ENCODE data around the gene AKR7A3.
A peak's percentile ranks its signal among the peaks of the same experiment; 100 is the strongest.
"Not testable (repeated sequence)": the region's sequence is repeated elsewhere in the genome, so short reads cannot be mapped to it uniquely, and the experiment has no call there.

Gene AKR7A3

DNA sequence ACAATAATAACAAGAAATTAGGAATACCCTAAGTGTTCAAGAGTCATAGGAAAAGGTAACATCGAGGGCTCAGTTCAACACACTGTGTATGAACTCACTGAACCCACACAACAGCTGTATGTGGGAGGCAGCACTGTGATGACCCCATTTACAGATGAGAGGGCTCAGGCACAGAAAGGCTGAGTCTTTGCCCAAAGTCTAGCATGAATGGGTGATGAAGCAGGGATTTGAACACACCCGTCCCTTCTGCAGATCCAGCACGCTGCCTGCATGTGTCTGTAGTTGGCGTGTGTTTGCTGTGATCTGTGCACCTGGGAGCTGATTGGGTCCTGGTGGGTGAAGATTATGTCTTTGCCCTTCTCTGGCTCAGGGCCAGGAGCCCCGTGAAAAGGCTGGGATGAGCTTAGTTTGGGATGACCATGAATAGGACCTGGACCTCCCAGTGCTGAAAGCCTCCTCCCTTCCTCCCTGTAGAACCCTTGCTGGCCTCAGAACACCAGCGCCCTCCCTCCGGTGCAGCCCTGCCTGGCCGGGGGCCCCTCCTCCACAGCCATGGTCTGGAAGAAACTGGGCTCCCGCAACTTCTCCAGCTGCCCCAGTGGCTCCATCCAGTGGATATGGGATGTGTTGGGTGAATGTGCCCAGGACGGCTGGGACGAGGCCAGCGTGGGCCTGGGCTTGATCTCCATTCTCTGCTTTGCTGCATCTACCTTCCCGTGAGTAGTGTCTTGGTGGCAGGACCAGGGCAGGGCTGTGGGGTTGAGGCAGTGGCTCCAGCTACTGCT is 28.7 kb upstream of the AKR7A3 start:
- peak in 1 of 2 donors; percentile 24 for DNase-seq

DNA sequence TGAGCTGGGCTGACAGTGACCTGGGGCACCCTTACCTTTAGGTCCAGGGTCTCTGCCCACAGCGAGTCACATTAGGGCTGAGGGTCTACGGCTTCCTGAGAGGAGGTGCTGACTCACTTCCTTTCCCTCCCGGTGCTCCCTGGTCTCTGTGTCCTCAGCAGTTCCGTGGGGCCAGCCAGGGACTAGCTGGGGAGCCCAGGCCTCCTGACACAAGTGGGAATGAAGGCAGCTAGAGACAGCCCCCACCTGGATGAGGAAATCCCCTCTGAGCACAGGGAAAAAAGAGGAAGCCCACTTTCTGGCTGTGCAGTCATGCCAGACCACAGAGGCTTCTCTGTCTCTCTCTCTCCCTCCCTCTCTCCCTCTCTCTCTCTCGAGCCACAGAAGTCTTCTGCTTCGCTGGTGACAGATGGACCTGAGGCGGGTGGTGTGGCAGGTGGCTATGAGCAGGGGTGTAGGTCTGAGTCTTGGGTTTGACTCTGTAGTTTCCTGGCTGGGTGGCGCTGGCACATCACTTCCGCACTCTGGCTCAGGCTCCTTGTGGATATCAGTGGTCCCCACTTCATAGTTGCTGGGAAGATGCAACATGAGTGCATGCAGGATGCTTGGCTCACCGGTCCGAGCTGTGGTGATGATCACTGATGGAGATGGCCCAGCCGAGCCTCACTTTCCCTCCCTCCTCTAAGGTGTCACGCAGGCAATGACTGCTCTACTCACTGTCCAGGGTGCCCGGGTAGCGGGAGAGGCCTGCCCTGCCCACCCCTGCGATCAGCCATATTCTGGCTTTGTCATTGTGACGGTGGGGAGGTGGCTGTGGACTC is 27.0 kb upstream of the AKR7A3 start:
- DNase-seq: peak; percentile 68 to 76

DNA sequence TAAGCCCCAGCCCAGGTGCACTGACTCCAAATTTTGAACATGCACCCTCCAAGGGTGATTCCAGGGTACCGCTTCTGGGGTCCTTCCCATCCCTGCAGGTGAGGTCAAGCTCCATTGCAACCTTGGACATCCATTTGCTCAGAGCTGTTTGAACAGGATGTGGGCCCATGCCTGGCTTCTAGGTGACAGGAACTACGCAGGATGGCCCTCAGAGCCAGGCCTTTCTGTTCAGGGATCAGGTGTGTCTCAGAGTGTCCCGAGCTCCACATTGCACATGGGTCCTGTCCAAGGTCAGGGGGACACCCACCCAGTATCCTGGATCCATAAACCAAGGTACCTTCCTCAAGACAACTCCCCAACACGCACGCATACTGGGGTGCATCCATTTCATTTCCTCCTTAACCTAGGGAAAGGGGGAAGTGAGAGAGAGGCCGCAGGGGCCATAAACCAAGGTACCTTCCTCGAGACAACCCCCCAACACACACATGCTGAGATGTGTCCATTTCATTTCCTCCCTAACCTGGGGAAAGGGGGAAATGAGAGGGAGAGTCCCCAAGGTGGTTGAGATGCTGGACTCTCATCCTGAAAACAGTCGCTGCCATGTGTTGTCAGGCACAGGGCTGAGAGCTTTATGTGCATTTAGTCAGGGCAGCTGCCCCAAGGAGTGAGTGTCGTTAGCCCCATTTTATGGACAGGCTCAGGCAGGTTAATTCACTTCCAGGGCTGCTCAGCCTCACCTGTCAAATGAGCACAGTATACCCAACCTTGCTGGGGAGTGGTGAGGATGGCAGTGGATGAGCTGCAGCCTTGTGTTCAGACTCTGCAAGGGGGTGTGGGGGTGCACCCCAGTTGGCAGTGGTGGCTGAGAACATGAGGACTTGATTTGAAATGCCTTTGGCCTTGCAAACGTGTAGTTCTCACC is 25.7 kb upstream of the AKR7A3 start:
- DNase-seq: no peak

DNA sequence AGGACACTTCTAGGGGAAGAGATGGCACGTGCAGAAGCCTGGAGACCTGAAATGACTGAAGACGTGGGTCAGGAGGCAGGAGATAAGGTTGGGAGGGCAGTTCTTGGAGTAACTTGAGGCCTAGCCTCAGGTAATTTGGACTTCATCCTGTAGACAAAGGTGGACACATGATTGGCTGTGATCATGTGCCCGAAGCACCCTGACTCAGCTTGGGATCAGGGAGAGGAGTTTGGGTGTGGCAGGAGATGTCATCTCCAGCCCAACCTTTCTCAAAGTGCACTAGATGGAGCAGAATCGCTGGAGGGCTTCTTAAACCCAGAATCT is 25.0 kb upstream of the AKR7A3 start:
- no peak for DNase-seq

DNA sequence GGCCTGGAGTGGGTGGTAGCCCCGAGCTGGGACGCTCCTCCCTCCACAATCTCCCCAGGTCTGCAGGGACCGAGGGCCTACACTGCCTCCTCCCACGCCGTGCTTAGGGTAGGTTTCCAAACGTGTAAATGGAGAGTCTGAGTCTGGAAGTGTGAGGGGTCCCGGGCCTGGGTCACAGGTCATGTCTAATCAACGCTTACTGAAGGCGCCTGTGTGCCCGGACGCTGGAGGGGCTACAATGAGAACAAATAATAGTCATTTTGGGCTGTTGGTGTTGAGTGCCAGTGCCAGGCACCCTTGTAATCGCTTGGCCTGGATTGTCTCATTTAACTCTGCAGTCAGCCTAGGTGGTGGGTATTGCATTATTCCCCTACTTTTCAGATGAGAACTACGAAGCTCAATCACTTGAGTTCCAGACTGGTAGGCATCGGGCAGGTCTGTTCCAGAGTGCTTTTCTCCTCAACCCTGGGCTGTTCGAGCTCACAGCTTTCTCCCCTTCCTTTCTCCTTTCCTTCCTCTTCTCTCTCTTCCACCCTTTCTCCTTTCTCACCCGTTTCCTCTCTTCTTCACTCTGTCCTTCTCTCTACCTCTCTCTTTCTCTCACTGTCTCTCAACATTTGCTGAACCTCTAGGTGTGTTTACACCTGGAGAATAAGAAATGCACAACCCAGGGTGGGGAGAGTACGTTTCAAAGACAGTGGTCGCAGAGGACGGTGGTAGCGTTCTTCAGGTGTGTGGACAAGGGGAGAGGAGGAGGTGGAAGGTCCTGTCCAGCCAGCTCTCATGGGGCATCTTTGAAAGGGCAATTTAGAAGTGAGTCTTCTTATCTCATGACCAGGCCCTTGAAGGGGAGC is 24.4 kb upstream of the AKR7A3 start:
- DNase-seq: peak; percentile 61 to 77

DNA sequence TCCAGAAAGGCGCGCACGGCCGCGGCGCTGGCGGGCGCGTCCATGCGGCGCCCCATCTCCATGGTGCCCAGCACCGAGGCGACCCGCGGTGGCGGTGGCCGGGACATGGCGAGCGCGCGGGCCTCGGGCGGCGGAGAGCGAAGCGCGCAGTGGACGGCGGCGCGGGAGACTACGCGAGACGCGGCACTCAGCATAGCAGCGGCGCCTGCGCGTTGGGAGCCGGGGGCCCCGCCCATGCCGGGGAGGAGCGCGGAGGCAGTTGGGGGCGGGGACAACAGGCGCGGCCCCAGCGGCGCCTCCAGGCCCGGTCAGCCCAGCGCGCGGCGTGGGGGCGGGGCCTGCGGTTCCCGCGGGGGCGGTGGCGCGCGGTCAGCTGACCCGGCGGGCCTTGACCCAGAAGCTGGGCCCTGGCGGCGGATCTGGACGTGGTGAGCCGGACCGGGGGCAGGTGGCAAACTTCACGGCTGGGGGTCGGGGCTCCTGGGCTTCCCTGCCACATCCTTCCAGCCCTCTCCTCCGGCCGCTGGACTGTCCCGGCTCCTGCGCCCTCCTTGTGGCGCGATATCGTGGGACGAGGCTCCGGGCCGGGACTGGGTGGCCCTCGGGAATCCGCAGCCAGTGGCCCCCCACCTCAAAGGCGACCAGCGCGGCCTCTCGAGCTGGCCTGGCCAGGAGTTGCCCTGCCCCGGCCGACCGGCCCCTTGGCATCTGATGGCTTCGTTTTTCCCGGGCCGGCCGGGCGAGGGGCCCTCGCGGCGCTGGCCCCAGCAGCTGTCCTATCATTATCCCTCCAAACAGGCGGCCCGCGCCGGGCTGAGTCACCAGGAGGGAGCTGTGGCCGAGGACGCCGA is 23.6 kb upstream of the AKR7A3 start, which contains the start of the genes AKR7A2 and SLC66A1:
TSS of gene AKR7A2 (minus strand) at position 214 of the 851 bp plus-strand sequence. CDS start at position 194, 20 bp downstream.
TSS of gene SLC66A1 (plus strand) at position 396 of the 851 bp plus-strand sequence. CDS start 5,352 bp downstream, outside the sequence.
- peak; percentile 97 to 98 for DNase-seq

DNA sequence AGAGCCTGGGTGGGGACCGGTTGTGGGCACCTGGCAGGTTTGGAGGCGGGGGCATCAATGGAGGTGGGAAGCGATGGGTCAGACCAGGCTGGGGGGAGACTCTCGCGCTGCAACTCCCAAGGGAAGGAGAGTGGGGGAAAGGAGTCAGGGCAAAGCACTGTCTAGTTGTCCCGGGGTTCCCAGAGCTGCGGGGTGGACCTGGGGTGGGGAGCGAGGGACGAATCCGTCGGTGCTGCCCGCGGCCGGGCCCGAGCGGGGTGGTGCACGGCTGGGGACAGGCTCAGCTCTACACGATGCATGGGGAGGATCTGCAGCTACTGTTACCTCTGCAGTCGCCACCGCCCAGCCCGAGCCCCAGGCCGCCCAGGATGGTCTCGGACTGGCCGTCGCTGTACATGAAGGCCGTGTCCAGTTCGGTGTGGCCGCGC is 22.9 kb upstream of the AKR7A3 start:
- DNase-seq: no peak

DNA sequence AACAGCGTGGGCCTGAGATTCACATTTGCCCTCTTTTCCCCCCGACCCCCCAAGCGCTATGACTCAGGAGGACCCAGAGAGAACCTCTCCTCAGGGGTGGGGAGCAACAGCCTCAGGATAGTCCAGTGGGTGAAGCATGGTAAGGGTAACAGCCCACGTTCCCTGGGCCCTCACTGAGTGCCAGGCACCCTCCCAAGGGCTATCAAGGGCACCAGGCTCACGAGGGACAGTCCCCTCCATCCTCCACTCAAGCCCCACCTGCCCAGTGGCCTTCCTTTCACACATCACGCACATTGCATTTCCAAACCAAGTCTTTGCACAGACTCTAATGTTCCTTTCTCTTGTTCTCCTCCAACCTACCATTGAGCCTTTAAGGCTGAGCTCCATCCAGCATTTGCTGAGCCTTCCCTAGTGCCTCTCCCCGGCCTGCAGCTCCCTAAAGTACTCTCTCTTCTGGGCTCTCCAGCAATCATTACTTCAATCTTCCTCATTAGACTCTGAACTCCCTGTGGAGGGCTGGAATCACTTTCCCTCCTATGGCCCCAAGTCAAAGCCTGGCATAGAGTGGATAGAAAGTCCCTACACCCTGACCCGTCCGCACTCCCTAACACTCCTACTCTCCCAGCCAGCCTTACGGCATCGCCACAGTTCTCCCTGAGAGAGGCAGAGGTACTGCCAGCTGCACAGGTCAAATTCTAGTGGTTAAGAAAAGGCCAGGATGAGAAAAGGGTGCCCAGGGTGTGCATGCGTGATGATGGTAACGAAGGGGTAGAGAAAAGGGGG is 22.3 kb upstream of the AKR7A3 start:
- no peak for DNase-seq

DNA sequence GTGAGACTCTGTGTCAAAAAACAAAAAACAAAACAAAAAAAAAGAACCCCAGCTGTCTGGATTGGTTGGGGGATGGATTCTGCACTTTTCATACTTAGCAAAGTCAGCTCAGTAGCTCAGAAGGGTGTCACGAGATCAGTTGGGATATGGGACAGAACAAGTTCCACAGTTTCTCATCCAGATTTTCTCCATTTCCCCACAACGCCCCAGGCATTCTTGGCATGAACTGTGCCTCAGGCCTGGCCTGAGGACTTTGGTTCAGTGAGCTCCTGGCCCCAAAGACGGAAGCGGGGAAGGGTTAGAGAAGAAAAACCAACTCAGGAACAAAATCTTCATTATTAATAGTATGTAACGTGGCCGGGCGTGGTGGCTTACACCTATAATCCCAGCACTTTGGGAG is 21.5 kb upstream of the AKR7A3 start:
- no peak for DNase-seq

DNA sequence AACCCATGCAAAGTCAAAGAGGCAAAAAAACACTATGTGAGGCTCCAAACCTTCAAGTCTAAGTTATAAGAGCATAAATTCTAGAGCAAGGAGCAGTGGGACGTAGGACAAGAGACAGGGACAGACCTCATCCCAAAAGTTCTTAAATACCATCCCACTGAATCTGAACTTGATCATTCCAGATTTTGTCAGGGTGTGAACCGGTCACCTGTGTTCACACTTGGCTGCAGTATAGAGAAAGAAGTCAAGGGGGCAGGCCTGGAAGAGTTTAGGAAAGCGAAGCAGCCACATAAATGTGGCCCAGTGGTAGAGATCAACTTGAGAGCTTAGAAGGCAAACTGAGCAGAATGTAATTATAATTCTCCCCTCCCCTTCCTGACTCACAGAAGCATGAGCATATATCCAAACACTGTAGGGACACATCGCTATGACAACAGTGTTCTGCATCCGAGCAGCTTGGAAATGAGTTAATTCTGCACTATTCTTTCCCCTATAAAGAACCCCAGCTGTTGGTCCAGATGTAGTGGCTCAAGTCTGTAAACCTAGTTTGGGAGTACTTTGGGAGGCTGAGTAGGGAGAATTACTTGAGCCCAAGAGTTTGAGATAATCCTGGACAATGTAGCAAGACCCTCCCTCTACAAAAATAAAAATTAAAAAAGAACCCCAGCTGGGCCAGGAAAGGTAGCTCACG is 20.7 kb upstream of the AKR7A3 start:
- no peak for DNase-seq

DNA sequence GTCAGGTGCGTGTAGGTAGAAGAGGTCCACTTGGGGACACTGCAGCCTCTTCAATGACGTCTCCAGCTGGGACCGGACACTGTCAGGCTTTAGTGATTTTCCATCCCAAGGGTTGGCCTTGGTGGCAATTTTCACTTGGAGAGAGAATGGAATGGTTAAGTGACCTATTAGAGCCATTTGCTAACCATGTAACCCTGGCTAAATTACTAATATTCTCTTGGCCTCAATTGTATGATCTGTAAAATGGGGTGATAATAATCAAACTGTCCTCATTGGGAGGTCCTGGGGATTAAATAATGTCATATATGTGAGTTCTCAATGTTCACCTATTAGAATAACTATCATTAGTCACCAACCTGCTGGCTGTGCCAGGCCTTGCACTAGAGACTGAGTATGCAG is 19.9 kb upstream of the AKR7A3 start:
- DNase-seq: no peak

DNA sequence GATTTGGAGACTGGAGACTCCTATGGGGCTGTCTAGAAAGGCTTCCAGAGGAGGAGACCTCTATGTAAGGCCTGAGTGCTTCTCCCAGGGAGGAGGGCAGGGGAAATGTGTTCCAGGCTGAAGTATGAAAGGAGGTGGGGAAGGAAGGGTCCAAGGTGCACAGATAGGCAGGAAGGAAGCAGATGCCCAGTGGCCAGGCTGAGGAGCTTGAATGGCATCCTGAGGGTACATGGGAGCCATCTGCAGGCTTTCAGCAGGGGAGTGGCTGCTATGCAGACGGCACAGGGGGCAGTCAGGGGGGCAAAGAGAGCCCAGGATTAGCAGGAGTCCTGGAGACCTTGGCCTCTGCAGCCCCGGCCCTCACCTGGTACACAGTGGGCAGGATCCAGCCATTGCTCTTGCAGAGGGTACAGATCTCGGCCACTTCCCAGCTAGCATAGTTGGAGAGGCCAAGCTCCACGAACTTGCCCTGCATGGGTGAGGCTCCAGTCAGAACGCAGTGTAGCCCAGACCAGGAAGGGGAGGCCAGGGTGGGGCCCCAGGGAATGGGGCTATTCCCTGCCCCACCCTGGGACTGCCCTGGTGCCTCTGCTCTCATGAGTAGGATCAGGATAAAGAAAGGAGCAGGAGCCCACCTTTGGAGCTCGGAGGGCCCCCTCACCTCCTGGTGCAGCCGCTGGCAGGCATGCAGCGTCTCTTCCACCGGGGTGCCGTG is 19.4 kb upstream of the AKR7A3 start:
- DNase-seq: no peak

DNA sequence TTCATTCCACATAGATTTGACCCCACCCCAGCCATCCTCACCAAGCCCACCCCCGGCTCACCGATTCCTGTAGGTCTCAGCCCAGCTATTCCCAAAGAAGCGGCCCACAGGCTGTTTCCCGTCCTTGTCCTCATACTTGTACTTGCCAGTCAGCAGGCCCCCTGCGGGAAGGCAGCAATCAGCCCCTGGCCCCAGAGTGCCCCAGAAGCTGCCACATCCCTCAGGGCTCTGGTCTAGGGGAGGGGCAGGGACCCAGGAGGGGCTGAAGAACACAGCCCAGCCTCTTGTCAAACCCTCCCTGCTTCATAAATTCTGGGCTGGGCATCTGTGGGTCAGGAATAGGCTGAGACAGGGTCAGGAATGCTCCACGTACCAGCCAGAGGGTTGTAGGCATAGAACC is 18.4 kb upstream of the AKR7A3 start:
- no peak for DNase-seq

DNA sequence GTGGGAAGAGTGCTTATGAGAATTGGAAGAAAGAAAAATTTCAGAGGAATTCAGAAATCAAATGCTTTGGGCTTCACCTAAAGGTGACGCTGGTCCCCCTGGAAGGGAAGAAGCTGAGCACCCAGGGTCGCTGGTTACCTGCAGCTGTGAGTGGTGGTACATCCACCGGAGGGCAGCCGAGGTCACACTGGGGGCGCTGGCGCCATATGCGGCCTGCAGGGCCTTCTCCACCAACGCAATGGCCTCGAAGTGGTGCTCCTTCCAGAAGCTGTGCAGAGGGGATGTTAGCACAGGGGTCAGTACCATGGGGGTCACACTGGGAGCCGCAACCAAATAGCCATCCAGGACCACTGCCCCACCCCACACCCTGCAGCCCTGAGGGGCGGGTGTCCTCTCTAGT is 17.3 kb upstream of the AKR7A3 start:
- no peak for DNase-seq

DNA sequence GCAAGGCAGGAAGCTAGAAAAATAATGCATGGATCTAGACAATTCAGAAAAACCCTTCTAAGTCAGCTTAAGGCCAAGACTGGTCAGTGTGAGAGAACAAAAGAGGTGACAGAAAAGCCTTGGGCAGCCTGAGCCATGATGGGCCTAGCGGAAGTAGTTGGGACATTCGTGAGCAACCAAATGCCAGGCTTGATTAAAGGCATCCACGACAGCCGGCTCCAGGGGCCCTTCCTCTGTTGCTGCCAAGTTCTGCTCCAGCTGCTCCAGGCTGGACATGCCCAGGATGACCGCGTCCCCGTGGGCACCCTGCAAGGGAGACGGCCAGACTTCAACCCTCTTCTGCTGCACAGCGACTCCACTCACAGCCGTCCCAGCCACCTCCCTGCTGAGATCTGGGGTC is 15.5 kb upstream of the AKR7A3 start:
- not testable (repeated sequence) for DNase-seq

DNA sequence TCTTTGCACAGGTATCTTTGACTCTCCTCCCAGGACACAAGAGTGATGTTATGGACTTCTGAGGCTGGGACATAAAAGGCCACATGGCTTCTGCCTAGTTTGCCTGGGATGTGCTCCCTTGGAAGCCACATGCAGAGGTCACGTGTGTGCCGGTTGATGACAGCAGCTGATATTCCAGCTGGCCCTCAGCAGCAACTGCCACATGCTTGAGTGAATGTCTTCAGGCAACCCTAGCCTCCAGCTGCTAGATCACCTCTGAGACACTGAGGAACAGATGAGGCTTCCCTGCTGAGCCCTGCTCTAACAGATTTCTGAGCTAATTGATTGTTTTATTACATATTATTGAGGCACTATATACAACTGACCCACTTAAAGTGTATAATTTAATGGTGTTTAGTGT is 11.6 kb upstream of the AKR7A3 start:
- DNase-seq: no peak

DNA sequence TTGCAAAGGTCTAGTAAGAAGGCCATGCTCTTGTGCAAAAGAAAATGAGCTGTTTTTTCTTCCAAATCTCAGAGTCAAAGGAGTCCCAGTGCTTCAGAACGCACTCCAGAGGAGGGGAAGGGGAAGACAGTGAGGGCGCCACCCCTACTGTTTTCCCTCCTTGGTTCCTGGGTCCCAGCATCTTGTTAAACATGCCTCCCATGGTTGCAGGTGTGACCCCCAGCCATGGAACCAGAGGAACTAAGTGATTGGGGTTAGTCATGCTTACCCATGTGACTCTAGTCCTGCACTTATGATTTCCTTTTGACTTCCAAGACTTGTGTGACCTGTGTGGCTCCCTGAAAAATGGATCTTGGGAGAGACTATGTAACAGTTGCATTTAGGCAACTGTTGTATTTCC is 6.1 kb upstream of the AKR7A3 start:
- DNase-seq: no peak

DNA sequence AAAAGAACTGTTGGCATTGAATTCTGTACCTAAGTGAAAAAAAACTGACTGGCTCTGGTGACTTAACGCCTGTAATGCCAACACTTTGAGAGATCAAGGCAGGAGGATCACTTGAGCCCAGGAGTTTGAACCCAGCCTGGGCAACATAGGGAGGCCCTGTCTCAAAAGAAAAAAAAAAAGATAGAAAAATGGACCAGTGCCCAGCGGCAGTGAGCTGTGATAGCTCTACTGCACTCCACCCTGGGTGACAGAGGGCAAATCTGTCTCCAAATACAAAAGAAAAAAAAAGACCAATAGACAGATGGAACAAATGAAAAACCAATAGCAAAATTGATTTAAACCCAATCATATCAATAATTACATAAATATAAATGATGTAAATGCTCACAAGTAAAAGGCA is 674 bp upstream of the AKR7A3 start:
- DNase-seq: no peak

Data from inflammatory macrophage (primary cell).